ENCODE measurements around the gene TMEM63B. TPM values are rescaled to one million over a fixed set of nuclear protein-coding genes. Genes with fewer than 3 reads are reported as not detected.

Gene TMEM63B
- total and polyA plus RNA-seq, 2 donors (not counting 1 experiment from before 2014, with no cell fraction given) = 15.4 to 19.1 TPM

DNA sequence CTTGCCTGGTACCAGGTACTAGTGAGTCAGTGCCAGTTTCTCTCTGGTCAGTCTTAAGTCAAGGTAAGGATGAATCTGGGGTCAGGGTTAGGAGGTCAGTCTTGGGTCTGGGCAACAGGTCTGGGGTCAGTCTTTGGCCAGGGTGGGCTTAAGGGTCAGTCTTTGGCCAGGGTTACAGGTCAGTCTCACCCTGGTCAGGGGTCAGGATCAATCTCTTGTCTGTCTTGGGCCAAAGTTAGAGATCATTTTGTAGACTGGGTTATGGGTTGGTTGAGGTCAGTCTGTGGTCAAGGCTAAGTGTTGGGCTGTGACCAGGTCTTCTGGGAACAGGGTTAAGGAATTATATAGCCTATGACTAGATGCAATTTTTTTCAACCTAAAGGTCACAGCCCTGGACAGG, 18.5 kb downstream of the TMEM63B start:
- ChIA-PET CTCF (no interaction called here), POLR2A (no interaction called here)
- H3K27ac ChIP-seq (ENCODE audit: low read length in 2 of 2) = no peak overlapping the region
- intact Hi-C loops (cut with micrococcal nuclease) = no loop called here
- H3K79me2 ChIP-seq (ENCODE audit: control insufficient read depth, insufficient read depth, low read length) = no peaks in the 10 kb centered on the region
- Mint-ChIP-seq H3K9me3 (ENCODE audit: insufficient read depth) (no peaks in the 10 kb centered on the region), H3K27ac (no peak overlapping the region), H3K4me1 (no peaks in the 10 kb centered on the region), H3K4me3 (no peak overlapping the region), H3K27me3 (no peaks in the 10 kb centered on the region)
- no peak overlapping the region for H2AFZ ChIP-seq (ENCODE audit: insufficient read depth, low read depth, low read length, poor library complexity, severe bottlenecking)
- H3K4me3 ChIP-seq (ENCODE audit: control extremely low read depth in 1 of 5, extremely low read depth in 1 of 5, insufficient read depth in 1 of 5, low read depth in 2 of 5, low read length in 4 of 5) = no peak overlapping the region
- TF ChIP-seq, protein P1, sequence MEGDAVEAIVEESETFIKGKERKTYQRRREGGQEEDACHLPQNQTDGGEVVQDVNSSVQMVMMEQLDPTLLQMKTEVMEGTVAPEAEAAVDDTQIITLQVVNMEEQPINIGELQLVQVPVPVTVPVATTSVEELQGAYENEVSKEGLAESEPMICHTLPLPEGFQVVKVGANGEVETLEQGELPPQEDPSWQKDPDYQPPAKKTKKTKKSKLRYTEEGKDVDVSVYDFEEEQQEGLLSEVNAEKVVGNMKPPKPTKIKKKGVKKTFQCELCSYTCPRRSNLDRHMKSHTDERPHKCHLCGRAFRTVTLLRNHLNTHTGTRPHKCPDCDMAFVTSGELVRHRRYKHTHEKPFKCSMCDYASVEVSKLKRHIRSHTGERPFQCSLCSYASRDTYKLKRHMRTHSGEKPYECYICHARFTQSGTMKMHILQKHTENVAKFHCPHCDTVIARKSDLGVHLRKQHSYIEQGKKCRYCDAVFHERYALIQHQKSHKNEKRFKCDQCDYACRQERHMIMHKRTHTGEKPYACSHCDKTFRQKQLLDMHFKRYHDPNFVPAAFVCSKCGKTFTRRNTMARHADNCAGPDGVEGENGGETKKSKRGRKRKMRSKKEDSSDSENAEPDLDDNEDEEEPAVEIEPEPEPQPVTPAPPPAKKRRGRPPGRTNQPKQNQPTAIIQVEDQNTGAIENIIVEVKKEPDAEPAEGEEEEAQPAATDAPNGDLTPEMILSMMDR (IDR thresholded peaks at IDR 0.05) = no peak
- no peak for TF ChIP-seq EZH2 (IDR thresholded peaks at IDR 0.05; ENCODE audit: borderline replicate concordance, insufficient read depth, low read depth, low read length, poor library complexity, severe bottlenecking)
- no peaks in the 10 kb centered on the region for H3K27me3 ChIP-seq (replicated peaks in 1 of 4; ENCODE audit: control extremely low read depth in 1 of 4, control insufficient read depth in 3 of 4, insufficient read depth in 4 of 4, low read length in 3 of 4)
- peaks cover 8 to 18% of the 10 kb centered on the region in 2 experiments for H3K36me3 ChIP-seq (replicated peaks in 1 of 2; ENCODE audit: control extremely low read depth in 1 of 2, control insufficient read depth in 1 of 2, extremely low read depth in 1 of 2, insufficient read depth in 2 of 2, low read length in 1 of 2)
- no peaks in the 10 kb centered on the region for H4K20me1 ChIP-seq (ENCODE audit: control insufficient read depth, insufficient read depth, low read length, poor library complexity, severe bottlenecking)
- H3K9me3 ChIP-seq (ENCODE audit: control extremely low read depth in 1 of 3, control insufficient read depth in 2 of 3, insufficient read depth in 1 of 3, low read length in 2 of 3) = no peaks in the 10 kb centered on the region
- H3K4me1 ChIP-seq (ENCODE audit: control insufficient read depth in 2 of 2, insufficient read depth in 2 of 2, low read length in 2 of 2) = no peaks in the 10 kb centered on the region
- no peak for DNase-seq
- no peak overlapping the region for H3K4me2 ChIP-seq (replicated peaks; ENCODE audit: low read depth, low read length, poor library complexity, severe bottlenecking)
- H3K9ac ChIP-seq (ENCODE audit: low read length) = no peak overlapping the region
- ATAC-seq (ENCODE audit: low read depth) = no peak

DNA sequence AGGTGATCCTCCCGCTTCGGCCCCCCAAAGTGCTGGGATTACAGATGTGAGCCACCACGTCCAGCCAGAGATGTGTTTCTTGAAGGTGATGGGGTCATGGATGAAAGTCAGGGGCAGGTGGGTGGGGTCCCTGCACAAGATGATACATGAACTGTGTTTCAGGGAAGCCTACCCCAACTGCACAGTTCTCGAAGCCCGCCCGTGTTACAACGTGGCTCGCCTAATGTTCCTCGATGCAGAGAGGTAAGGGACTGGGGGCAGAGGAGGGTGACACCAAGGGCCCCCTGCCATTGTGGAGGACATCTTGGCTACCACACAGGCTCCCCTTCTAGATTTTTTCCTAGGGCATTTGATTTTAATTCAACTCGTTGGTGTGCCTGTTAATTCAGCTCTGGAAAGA, 19.3 kb downstream of the TMEM63B start:
- CTCF ChIA-PET = interaction anchor here (5.6 kb wide), 1 partner anchor 49 kb away, joined by 89 read pairs; no protein-coding TSS in a partner anchor
- DNase-seq (no peak), ATAC-seq (ENCODE audit: low read depth) (no peak)
- POLR2A ChIA-PET = no interaction called here
- no peak overlapping the region for H3K4me3 Mint-ChIP-seq
- no peak overlapping the region for H3K27ac ChIP-seq (ENCODE audit: low read length in 2 of 2)
- H3K9me3 ChIP-seq (ENCODE audit: control extremely low read depth in 1 of 3, control insufficient read depth in 2 of 3, insufficient read depth in 1 of 3, low read length in 2 of 3) = no peaks in the 10 kb centered on the region
- H3K9ac ChIP-seq (ENCODE audit: low read length) = no peak overlapping the region
- H3K4me1 Mint-ChIP-seq = no peaks in the 10 kb centered on the region
- no peak overlapping the region for H3K27ac Mint-ChIP-seq
- H3K4me1 ChIP-seq (ENCODE audit: control insufficient read depth in 2 of 2, insufficient read depth in 2 of 2, low read length in 2 of 2) = peaks cover 0 to 3% of the 10 kb centered on the region in 2 donors
- H3K36me3 ChIP-seq (replicated peaks in 1 of 2; ENCODE audit: control extremely low read depth in 1 of 2, control insufficient read depth in 1 of 2, extremely low read depth in 1 of 2, insufficient read depth in 2 of 2, low read length in 1 of 2) = peaks cover 8 to 18% of the 10 kb centered on the region in 2 experiments
- TF ChIP-seq, protein P1 (IDR thresholded peaks at IDR 0.05) = no peak
- TF ChIP-seq EZH2 (IDR thresholded peaks at IDR 0.05; ENCODE audit: borderline replicate concordance, insufficient read depth, low read depth, low read length, poor library complexity, severe bottlenecking) = no peak
- no peak overlapping the region for H3K4me3 ChIP-seq (ENCODE audit: control extremely low read depth in 1 of 5, extremely low read depth in 1 of 5, insufficient read depth in 1 of 5, low read depth in 2 of 5, low read length in 4 of 5)
- intact Hi-C loops (cut with micrococcal nuclease) = no loop called here
- no peak overlapping the region for H3K4me2 ChIP-seq (replicated peaks; ENCODE audit: low read depth, low read length, poor library complexity, severe bottlenecking)
- no peaks in the 10 kb centered on the region for H3K9me3 Mint-ChIP-seq (ENCODE audit: insufficient read depth)
- no peaks in the 10 kb centered on the region for H3K27me3 Mint-ChIP-seq
- H3K79me2 ChIP-seq (ENCODE audit: control insufficient read depth, insufficient read depth, low read length) = no peaks in the 10 kb centered on the region
- H2AFZ ChIP-seq (ENCODE audit: insufficient read depth, low read depth, low read length, poor library complexity, severe bottlenecking) = no peak overlapping the region
- WGBS (ENCODE audit: insufficient coverage) = 98% methylated on average over 5 of the region's 10 CpGs
- H4K20me1 ChIP-seq (ENCODE audit: control insufficient read depth, insufficient read depth, low read length, poor library complexity, severe bottlenecking) = no peaks in the 10 kb centered on the region
- peaks cover 0 to 3% (median 0%) of the 10 kb centered on the region in 4 experiments for H3K27me3 ChIP-seq (replicated peaks in 1 of 4; ENCODE audit: control extremely low read depth in 1 of 4, control insufficient read depth in 3 of 4, insufficient read depth in 4 of 4, low read length in 3 of 4)
